22Rv1 (cell line): Measurements from ENCODE around the gene ZNF888.
"Not testable (repeated sequence)": the region's sequence is repeated elsewhere in the genome, so short reads cannot be mapped to it uniquely, and the experiment has no call there.

Experiments used
- H3K27ac ChIP-seq: fragments of 450-650 bp; 2 replicates; pipeline ENCODE4 v1.5.1; 2017
- CTCF ChIP-seq: fragments of 450-650 bp; IDR thresholded peaks from 2 replicates; pipeline ENCODE4 v1.5.1; 2017; ENCODE audit warnings: mild to moderate bottlenecking
- ZFX ChIP-seq: fragments of 450-650 bp; IDR thresholded peaks from 2 replicates; pipeline ENCODE4 v1.6.1; 2017; ENCODE audit warnings: antibody characterized with exemption, borderline replicate concordance

ZNF888 gene

GRCh38 chr19:52943884-52944643, 20.8 kb upstream of the ZNF888 start:
- TF ChIP-seq CTCF (no peak), ZFX (no peak)
- no peak overlapping the region for H3K27ac ChIP-seq

- H3K27ac ChIP-seq = peak overlapping the region; percentile 71
- TF ChIP-seq CTCF = no peak
- no peak for TF ChIP-seq ZFX
These were observed 20.1 kb upstream of the ZNF888 start for GRCh38 chr19:52943134-52943883.

GRCh38 chr19:52942386-52943133, 19.3 kb upstream of the ZNF888 start:
- TF ChIP-seq ZFX (no peak), CTCF (no peak)

GRCh38 chr19:52941941-52942385, 18.7 kb upstream of the ZNF888 start:
- H3K27ac ChIP-seq = peak overlapping the region; percentile 71
- TF ChIP-seq ZFX (no peak), CTCF (no peak)

More at GRCh38 chr19:52942386-52943133, 19.3 kb upstream of the ZNF888 start:
- H3K27ac ChIP-seq = peak overlapping the region; percentile 71

GRCh38 chr19:52941523-52941922, 18.3 kb upstream of the ZNF888 start:
- peak overlapping the region; percentile 71 for H3K27ac ChIP-seq

- H3K27ac ChIP-seq = not testable (repeated sequence)
These were observed 17.7 kb upstream of the ZNF888 start for GRCh38 chr19:52940905-52941304.

- peak overlapping the region; percentile 85 for H3K27ac ChIP-seq
- no peak for TF ChIP-seq CTCF
- no peak for TF ChIP-seq ZFX
These were observed 15.5 kb upstream of the ZNF888 start for GRCh38 chr19:52938761-52939160.

GRCh38 chr19:52936954-52937325, 13.7 kb upstream of the ZNF888 start:
- TF ChIP-seq ZFX = no peak
- no peak for TF ChIP-seq CTCF
- peak overlapping the region; percentile 85 for H3K27ac ChIP-seq
